ENCODE measurements around the gene FCN2. TPM values are rescaled to one million over a fixed set of nuclear protein-coding genes. Genes with fewer than 3 reads are reported as not detected.

Gene FCN2
- total and polyA plus RNA-seq, 9 of the 15 experiments (the other 6 are each of a cell fraction or from before 2014, with no cell fraction given) = not detected

DNA sequence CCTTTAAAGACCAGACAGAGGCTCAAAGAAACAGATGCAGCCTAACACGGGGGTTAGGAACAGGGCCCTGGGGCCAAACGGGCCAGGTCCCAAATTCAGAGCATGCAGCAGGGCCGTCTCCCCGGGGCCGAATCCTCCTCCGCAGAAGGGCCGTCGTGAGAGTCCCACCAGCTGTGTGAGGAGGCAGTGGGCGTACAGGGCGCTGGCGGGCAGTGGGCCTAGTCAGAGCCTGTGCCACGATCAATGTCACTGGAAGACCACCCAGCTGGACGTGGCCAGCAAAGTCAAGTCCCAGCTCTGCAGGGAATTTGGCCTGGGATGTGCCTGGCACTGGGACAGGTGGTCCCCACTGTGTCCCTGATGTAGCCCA is 15.8 kb upstream of the FCN2 start:
- Histone ChIP-seq H4K20me1 (replicated peaks; ENCODE audit: control insufficient read depth, insufficient read depth, low read length) (no peaks in the 10 kb centered on the region), H3K9me3 (replicated peaks; ENCODE audit: control insufficient read depth, insufficient read depth, low read depth, low read length) (no peaks in the 10 kb centered on the region), H3K4me2 (ENCODE audit: insufficient read depth, low read length) (no peak overlapping the region), H3K9ac (ENCODE audit: insufficient read depth in 1 of 2, low read depth in 2 of 2, low read length in 2 of 2) (no peak overlapping the region; a peak in 1 of 4 replicates), H3K4me3 (no peak overlapping the region), H2AFZ (ENCODE audit: low read depth, low read length) (no peak overlapping the region), H3K27ac (ENCODE audit: extremely low read depth, low read depth, low read length) (no peak overlapping the region), H3K27me3 (ENCODE audit: control insufficient read depth in 2 of 2, insufficient read depth in 2 of 2, low read length in 2 of 2) (peaks cover 0 to 35% of the 10 kb centered on the region in 2 experiments; a peak in 2 of 5 replicates), H3K9me1 (ENCODE audit: control insufficient read depth, insufficient read depth, low read length) (no peaks in the 10 kb centered on the region), H3K36me3 (ENCODE audit: control insufficient read depth, insufficient read depth, low read length) (no peaks in the 10 kb centered on the region), H3K79me2 (ENCODE audit: control insufficient read depth, insufficient read depth, low read length) (no peaks in the 10 kb centered on the region; the same call in 2 of the 3 replicates), H3K4me1 (replicated peaks in 1 of 2; ENCODE audit: control insufficient read depth in 2 of 2, insufficient read depth in 2 of 2, low read length in 2 of 2) (no peaks in the 10 kb centered on the region)
- intact Hi-C loops (cut with micrococcal nuclease) = no loop called here
- ATAC-seq (no peak), DNase-seq (ENCODE audit: extremely low read depth in 1 of 4, low spot score in 3 of 4) (no peak), FAIRE-seq (no peak)
- WGBS (ENCODE audit: insufficient coverage, low coverage, missing lambda C conversion rate) = 1% methylated on average over 12 of the region's 13 CpGs
- no peak for TF ChIP-seq ETS1 (conservative IDR thresholded peaks at IDR 0.05; ENCODE audit: control insufficient read depth, low read depth, low read length)
- TF ChIP-seq, protein P1, sequence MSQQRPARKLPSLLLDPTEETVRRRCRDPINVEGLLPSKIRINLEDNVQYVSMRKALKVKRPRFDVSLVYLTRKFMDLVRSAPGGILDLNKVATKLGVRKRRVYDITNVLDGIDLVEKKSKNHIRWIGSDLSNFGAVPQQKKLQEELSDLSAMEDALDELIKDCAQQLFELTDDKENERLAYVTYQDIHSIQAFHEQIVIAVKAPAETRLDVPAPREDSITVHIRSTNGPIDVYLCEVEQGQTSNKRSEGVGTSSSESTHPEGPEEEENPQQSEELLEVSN (IDR thresholded peaks at IDR 0.05; ENCODE audit: borderline replicate concordance in 1 of 2, extremely low read depth in 1 of 2, insufficient read depth in 1 of 2, insufficient read length in 1 of 2, low read depth in 1 of 2, low read length in 1 of 2, poor library complexity in 1 of 2, severe bottlenecking in 1 of 2) = no peak
- no peak for TF ChIP-seq RBM22 (IDR thresholded peaks at IDR 0.05; ENCODE audit: low read depth, low read length, poor library complexity, severe bottlenecking)
- TF ChIP-seq MECOM (CRISPR knock-in tag; IDR thresholded peaks at IDR 0.05) = no peak
- TF ChIP-seq ZBTB49 (CRISPR knock-in tag; IDR thresholded peaks at IDR 0.05; ENCODE audit: borderline replicate concordance) = no peak
- no peak for TF ChIP-seq HMG20B (CRISPR knock-in tag; IDR thresholded peaks at IDR 0.05)
- ChIA-PET CTCF (ENCODE audit: low intra/inter-chr PET ratio) (no interaction called here), POLR2A (no interaction called here)
- in situ Hi-C loops (cut with MboI) = no loop called here
- no TSS peak for BruUV-seq (replicated peaks)

Data from K562 (cell line).